Activated naive CD4-positive, alpha-beta T cell treated with Interleukin-2 at 50 U/mL for 16 hours (primary cell): ENCODE results near the gene GBX1.

Experiments used
- DNase-seq: peaks from one replicate; pipeline ENCODE4 v3.0.0-alpha.2; 2020

GBX1 gene

DNA sequence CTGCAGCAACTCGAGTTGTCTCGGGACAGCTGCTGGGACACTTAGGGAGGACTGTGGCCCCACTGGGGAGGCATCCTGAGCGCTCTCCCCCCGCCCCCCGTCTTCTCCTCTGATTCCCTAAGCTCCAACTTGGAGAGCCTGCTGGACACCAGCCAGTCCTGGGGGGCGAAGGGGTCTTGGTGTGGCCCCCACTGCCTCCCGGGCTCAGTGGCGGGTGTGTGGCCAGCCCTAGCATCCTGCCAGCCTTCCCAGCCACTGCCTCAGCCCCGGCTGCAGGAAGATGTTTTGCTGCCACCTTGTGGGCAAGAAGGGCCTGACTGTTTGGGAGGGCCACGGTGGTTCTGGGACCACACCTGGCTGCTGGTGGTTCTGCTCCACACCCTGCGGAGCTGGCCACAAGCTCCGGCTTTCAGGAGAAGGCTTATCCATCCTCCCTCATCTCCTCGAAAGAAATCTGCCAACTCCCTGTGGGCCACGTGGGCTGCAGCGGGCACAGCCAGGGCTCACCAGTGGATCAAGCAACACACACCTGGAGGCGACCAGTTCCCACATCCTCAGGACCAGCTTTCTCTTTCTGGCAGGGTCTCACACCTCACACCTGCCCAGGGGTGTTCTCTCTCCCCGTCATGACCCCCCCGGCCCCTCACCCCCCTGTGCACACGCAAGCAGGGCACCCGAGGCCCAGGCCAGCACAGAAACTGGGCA, 56.4 kb downstream of the GBX1 start:
- peak; percentile 77 for DNase-seq

- DNase-seq, result no peak
These were observed 57.1 kb downstream of the GBX1 start for GRCh38 chr7:151110236-151110940.

DNA sequence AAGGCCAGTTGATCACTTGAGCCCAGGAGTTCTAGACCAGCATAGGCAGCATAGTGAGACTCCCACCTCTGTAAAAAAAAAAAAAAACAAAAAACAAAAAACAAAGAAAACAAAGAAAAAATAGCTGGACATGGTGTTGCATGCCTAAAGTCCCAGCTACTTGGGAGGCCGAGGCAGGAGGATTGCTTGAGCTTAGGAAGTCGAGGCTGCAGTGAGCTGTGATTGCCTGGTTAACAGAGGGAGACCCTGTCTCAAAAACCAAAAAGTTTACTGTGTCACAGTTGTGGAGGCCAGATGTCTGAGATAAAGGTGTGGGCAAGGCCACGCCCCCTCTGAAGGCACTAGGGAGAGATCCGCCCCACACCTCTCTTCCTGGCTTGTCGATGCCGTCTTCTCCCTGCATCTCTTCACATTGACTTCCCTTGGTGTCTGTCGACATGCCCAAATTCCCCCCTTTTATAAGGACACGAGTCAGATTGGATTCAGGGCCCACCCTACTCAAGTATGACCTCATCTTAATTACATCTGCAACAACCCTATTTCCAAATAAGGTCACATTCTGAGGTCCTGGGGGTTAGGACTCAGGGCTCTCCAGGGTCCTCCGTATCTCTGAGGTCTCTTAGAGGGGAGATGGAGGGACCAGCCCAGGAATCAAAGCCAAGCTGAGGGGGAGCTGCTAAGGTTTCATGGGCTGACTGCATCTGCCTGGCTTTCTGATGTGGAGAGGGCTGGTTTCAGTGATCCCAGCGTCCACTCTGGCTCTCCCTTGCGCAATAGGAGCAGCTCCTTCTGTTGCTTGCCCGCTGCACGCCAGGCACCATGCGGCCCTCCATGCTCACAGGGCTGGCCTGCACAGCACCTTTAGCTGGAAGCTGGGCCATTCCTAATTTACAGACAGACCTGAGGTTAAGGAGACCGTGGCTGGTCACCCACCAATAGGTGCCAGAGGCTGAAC, 58.1 kb downstream of the GBX1 start:
- DNase-seq, result no peak

DNA sequence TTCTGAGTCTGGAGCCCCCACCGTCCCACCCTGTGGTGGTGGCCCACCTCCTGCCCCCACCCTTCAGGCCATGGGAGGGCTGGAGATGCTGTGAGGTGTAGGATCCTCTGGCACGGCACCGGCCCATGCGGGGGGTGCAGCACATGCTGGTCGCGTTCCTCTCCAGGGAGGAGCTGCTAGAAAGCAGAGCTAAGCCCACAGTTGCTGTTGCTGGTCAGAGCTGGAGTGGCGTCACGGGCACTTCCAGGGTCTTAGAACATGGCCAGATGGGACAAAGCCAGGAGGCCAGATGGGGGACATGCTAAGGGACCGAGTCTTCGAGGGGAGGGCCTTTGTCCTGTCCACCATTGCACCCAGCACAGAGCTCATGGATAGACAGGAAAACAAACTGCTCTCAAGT, 59.6 kb downstream of the GBX1 start:
- DNase-seq, result no peak

- no peak for DNase-seq
These were observed 62.9 kb downstream of the GBX1 start for GRCh38 chr7:151104411-151105235.

GRCh38 chr7:151103973-151104372, 63.5 kb downstream of the GBX1 start:
- no peak for DNase-seq

- DNase-seq, result no peak
These were observed 64.5 kb downstream of the GBX1 start for GRCh38 chr7:151102991-151103390.

- no peak for DNase-seq
These were observed 65.7 kb downstream of the GBX1 start for GRCh38 chr7:151101621-151102396.

DNA sequence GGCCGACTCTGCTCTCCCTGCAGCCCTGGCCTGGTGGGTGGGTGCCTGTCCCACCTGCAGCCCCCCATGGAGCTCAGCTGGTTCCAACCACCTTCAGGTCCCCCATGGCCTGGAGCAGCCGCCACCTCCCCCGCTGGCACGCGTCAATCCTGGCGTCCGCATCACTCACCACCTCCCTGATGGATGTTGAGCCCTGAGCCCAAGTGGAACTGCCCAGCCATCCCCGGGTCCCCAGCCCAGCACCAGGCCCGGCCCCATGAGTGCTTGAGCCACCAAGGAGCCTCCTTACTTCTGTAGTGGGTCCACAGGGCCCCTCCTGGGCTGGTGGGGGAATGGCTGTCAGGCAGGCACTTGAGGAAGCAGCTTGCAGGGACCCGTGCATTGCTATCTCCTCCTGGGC, 66.6 kb downstream of the GBX1 start:
- DNase-seq, result no peak

DNA sequence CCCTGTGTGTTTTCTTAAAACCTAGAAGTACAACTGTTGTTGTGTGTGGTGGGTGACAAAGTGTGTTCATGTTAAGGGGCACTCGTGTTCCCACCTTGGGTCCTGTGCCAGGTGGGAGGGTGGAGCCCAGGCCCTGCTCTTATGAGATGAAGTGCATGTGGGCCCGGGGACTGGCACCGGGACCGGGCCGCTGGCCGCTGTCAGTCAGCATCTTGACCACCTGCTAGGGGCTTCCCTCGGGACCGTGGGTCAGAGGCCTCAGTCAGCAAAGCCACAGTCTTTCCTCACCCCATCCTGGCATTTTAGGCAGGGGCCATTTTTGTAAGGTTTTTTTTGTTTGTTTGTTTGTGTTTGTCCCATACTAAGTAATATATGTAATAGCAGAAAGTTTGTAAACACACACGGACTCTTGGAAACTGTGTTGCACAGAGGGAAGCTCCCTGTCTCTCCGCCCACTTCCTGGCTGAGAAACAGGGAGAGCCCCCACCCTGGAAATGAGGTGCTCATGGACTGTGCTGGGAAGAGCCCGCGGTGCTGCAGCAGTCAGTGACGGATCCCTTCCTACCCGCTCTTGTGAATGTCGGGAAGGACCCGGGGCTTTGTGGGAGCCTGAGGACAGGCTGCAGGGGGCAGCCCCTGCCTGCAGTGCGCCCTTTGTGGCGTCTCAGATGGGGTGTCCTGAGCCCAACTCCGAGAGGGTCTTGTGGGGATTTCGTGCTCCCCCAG, 67.8 kb downstream of the GBX1 start:
- DNase-seq, result no peak
